NCI-H446 (cell line): ENCODE results near the gene GPR32.
"Not testable (repeated sequence)": the region's sequence is repeated elsewhere in the genome, so short reads cannot be mapped to it uniquely, and the experiment has no call there.

Experiments used
- DNase-seq, 2 experiments: peaks; one replicate each; lab custom pipeline; 2025; lab: John Stamatoyannopoulos, UW

GPR32 gene

DNA sequence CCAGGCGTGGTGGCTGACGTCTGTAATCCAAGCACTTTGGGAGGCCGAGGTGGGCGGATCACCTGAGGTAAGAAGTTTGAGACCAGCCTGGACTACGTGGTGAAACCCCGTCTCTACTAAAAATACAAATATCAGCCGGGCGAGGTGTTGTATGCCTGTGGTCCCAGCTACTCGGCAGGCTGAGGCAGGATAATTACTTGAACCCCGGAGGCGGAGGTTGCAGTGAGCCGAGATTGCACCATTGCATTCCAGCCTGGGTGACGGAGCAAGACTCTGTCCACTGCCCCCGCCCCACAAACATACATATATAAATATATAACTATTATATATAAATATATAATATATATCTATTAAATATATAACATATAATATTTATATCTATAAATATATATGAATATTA, 23.1 kb upstream of the GPR32 start:
- DNase-seq, result not testable (repeated sequence)

DNA sequence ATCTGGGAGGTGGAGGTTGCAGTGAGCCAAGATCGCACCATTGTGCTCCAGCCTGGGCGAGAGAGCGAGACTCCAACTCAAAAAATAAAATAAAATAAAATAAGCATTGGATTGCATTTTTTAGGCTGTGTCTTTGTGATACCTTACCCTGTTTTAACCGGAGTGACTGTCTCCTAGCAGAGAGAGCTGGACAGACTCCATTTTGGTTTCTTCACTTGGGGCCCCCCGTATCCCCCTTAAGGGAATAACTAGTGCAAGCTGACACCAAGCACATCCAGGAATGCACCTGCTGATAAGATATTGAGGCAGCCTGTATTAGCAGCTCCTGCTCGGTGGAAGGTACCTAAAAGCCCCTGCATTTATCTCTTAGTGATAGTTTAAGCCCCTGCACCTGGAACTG, 20.8 kb upstream of the GPR32 start:
- DNase-seq, result no peak

DNA sequence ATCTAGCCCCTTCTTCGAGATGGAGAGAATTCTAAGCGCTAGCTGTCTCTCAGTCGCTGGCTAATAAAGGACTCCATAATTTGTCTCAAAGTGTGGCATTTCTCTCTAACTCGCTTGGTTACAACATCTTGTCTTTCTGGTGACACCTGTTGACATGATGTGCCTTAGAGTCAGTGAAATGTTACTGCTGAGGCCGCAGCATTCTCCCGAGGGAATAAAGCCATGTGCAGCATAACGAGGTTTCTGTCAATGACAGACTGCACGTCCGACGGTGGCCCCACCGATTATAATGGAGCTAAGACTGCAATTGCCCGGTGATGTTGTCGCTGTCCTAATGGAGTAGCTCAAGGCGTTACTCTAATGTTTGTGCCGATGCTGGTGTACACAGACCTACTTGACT, 20.3 kb upstream of the GPR32 start:
- no peak for DNase-seq

DNA sequence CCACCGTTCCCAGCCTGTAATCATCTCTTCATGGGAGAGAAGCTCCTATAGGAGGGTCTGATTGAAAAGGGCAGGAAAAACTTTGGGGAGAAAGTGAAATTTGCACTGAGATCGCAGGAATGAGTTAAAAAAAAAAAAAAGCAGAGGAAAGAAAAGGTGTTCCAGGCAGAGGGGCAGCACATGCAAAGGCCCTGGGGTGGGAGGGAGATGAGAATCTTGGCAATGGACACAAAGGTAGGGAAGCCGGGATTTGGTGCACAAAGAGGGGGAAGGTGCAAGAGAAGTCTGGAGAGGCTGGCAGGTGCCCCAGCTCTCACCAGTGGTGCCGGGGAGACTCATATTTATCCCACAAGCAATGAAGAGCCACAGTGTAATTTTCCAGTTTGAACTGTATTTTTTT, 16.4 kb upstream of the GPR32 start:
- no peak for DNase-seq

DNA sequence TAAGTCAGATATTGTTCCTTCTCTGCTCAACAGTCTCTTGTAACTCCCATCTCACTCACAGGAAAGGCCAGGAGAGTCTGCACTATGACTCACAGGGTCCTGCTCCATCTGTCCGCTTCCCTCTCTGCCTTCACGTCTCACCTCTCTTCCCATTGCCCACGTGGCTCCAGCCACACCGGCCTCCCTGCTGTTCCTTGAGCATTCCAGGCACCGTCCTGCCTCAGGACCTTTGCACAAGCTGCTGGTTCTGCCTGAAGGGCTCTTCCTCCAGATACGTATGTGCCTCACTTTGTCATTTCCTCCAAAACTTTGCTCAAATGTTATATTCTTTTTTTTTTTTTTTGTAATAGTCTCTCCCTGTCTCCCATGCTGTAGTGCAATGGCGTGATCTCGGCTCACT, 14.0 kb upstream of the GPR32 start:
- DNase-seq, result not testable (repeated sequence)

DNA sequence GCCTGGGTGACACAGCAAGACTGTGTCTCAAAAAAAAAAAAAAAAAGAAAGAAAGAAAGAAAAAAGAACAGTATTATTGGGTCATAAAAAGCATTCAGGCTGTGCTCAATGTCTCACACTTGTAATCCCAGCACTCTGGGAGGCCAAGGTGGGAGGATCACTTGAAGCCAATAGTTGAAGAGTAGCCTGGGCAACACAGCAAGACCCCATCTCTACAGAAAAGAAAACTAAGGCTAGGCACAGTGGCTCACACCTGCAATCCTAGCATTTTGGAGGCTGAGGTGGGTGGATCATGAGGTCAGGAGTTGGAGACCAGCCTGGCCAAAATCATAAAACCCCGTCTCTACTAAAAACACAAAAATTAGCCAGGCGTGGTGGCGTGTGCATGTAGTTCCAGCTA, 12.6 kb upstream of the GPR32 start:
- not testable (repeated sequence) for DNase-seq

DNA sequence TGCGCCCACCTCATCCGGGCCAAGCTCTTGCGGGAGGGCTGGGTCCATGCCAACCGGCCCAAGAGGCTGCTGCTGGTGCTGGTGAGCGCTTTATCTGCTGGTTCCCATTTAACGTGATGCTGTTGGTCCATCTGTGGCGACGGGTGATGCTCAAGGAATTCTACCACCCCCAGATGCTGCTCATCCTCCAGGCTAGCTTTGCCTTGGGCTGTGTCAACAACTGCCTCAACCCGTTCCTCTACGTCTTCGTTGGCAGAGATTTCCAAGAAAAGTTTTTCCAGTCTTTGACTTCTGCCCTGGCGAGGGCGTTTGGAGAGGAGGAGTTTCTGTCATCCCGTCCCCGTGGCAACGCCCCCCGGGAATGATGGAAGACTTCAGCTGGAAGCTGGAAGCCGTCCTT, 11.2 kb upstream of the GPR32 start:
- DNase-seq, result not testable (repeated sequence)

DNA sequence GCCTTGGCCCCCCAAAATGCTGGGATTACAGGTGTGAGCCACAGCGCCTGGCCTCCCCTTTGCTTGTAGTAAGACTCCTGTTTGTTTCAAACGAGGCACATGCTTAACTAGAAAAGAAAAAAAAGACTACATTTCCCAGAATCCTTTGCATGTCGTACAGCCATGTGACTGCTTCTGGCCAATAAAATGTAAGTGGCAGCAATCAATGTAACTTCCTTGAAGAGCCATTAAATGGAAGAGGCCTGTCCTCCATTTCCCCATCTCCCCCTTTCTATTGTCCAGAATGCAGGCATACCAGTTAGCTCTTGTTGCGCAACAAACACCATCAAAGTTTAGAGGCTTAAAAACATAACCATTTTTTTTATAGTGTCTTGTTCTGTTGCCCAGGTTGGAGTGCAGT, 10.4 kb upstream of the GPR32 start:
- peak in 1 of 2 experiments; percentile 38 for DNase-seq

DNA sequence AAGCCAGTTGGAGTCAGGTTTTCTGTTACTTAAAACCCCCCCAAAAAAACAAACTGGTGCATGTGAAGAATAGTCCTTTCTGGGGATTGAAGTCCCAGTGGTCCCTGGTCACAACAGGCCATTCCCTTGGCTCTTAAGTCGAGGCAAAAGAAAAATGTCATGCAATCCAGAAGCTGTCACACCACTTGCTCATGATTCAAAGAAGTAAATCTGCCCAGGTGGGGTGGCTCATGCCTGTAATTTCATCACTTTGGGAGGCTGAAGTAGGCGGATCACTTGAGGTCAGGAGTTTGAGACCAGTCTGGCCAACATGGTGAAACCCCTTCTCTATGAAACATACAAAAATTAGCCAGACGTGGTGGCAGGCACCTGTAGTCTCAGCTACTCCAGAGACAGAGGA, 8.8 kb upstream of the GPR32 start:
- not testable (repeated sequence) for DNase-seq

DNA sequence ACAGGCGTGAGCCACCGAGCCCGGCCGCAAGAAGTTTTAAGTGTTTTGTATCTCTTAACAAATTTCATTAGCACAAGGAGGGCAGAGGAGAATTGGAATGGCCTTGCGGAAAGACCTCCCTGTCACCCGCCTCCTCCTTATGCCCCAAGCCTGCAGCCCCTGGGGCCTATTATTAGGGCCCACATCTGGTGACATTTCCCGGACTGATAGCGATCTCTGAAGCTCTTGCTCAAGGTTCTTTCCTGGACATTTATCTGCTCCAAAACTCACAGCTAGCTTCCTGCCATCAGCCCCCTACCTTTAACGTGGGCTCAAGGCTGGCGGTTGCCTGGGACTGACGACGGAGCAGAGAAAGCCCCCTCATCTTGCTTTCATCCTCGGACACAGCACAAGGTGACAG, 6.7 kb upstream of the GPR32 start:
- not testable (repeated sequence) for DNase-seq

DNA sequence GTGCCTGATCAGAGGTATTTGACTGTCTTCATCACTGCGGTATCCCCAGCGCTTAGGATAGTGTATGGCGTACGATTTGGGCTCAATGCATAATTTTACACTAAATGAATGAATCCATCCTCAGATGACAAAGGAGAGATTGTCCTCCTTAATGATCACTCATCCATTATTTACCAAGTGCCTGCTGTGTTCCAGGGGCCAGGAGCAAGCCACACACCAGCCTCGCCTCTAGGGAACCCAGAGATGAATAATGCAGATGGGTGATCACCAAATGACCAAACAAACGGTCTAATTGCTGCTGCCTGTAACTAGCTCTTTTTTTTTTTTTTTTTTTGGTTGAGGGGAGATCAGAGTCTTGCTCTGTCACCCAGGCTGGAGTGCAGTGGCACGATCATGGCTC, 5.9 kb upstream of the GPR32 start:
- no peak for DNase-seq

DNA sequence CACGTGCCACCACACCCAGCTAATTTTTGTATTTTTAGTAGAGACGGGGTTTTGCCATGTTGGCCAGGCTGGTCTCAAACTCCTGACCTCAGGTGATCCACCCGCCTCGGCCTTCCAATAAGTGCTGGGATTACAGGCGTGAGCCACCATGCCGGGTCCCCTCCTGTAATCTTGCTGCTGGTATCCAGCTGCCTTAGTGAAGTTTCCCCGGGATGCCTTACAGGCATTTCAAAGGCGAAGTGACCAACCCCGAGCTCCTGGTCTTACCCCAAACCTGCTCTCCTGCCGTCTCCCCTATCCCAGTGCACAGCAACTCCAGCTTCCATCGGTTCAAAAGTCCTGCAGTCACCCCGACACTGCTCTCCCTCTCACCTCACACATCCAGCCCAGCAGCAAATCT, 3.5 kb upstream of the GPR32 start:
- DNase-seq, result not testable (repeated sequence)

DNA sequence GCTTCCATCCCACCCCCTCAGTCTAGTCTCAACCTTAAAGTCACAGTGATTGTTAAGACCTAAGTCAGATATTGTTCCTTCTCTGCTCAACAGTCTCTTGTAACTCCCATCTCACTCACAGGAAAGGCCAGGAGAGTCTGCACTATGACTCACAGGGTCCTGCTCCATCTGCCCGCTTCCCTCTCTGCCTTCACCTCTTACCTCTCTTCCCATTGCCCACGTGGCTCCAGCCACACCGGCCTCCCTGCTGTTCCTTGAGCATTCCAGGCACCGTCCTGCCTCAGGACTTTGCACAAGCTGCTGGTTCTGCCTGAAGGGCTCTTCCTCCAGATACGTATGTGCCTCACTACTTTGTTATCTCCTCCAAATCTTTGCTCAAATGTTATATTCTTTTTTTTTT, 3.0 kb upstream of the GPR32 start:
- not testable (repeated sequence) for DNase-seq

DNA sequence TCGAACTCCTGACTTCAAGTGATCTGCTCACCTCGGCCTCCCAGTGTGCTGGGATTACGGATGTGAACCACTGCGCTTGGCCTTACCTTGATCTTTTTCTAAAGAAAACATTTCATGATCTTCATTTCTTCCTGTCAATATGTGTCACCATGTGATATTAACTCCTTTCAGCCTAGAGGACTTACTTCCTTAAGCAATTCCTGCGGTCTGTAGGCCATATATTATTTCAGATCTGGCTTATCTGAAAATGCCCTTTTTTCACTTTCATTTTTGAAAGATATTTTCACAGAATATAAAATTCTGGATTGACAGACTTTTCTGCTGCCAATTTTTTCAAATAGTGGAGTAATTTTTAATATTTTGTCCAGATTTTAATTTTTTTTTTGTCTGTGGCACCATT, 2.0 kb upstream of the GPR32 start:
- no peak for DNase-seq

DNA sequence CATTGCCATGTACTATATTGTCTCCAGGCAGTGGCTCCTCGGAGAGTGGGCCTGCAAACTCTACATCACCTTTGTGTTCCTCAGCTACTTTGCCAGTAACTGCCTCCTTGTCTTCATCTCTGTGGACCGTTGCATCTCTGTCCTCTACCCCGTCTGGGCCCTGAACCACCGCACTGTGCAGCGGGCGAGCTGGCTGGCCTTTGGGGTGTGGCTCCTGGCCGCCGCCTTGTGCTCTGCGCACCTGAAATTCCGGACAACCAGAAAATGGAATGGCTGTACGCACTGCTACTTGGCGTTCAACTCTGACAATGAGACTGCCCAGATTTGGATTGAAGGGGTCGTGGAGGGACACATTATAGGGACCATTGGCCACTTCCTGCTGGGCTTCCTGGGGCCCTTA, 624 bp downstream of the GPR32 start:
- DNase-seq, result no peak

DNA sequence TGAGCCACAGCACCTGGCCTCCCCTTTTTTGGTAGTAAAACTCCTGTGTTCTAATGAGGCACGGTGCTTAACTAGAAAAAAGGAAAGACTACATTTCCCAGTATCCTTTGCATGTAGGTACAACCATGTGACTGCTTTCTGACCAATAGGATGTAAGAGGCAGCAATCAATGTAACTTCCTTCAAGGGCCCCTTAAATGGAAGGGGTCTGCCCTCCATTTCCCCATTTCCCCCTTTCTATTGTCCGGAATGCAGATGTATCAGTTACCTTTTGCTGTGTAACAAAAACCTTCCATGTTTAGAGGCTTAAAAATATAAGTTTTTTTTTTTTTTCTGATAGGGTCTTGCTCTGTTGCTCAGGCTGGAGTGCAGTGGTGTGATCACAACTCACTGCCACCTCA, 2.2 kb downstream of the GPR32 start:
- peak in 1 of 2 experiments; percentile 26 for DNase-seq

DNA sequence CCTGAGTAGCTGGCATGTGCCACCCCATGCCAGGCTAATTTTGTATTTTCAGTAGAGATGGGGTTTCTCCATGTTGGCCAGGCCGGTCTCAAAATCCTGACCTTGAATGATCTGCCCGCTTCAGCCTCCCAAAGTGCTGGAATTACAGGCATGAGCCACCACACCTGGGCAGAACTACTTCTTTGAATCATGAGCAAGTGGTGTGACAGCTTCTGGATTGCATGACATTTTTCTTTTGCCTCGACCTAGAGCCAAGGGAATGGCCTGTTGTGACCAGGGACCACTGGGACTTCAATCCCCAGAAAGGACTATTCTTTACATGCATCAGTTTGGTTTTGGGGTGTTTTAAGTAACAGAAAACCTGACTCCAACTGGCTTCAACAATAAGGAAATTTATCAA, 2.6 kb downstream of the GPR32 start:
- DNase-seq, result not testable (repeated sequence)

DNA sequence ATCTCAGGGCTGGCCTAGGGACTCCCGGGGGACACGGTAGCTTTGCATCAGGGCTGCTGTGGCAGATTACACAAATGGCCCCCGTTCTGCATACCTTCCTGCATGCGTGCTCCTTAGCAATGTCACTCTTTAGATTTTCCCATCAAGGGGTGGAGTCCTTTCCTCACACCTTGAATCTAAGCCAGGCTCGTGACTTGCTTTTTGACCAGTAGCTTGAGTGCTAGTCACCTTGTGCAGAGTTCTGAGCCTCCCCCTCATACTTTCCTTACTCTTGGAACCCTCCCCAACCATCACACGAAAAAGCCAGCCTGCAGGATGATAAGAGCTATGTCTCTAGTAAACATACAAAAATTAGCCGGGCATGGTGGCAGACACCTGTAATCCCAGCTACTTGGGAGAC, 3.2 kb downstream of the GPR32 start:
- DNase-seq, result not testable (repeated sequence)

DNA sequence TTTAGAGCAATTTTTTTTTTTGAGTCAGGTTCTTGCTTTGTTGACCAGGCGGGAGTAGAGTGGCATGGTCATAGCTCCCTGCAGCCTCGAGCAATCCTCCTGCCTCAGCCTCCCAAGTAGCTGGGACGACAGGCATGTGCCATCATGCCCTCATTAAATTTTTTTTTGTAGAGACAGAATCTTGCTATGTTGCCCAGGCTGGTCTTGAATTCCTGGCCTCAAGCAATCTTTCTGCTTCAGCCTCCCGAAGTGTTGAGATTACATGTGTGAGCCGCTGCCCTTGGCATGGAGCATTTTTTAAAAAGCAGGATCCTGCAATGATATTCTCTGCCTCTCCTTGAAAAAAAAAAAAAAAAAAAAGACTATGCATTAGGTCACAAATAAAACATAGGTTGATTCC, 5.9 kb downstream of the GPR32 start:
- no peak for DNase-seq

DNA sequence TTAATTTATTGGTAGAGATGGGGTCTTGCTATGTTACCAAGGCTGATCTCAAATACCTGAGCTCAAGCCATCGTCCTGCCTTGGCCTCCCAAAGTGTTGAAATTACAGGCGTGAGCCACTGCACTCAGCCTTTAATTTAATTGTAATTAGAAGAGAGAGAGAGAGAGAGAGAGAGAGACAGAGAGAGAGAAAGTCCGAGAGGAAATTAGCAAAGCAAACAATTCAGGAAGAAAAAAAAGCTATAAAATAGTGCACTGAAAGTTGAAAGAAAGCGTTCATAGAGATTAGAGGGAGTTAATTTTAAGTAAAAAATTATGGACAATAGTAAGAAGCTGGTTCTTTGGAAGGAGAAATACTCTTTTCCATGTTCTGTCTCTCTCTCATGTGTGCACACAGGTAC, 7.0 kb downstream of the GPR32 start:
- no peak for DNase-seq

DNA sequence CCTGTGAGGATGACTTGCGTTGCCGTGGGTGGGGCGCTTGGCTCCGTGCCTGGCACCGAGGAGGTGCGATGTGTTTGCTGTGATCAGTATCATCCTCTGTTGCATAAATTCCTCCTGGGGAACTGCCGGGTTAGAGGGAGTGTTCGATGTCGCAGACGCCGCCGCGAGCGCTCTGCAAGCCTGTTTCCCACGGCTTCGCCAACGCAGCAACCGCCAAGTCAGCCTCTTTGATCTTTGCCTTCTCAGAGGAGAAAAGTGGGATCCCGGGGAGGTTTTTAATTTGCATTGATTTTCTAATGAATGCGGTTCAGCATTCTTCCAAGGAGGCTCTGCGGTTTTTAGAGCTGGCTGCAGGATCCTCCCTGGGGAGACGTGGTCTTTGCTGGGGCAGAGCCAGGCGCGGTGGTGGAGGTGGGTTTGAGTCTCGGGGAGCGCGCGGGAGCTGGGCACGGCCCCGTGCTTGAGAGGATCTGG, 7.6 kb downstream of the GPR32 start:
- no peak for DNase-seq

DNA sequence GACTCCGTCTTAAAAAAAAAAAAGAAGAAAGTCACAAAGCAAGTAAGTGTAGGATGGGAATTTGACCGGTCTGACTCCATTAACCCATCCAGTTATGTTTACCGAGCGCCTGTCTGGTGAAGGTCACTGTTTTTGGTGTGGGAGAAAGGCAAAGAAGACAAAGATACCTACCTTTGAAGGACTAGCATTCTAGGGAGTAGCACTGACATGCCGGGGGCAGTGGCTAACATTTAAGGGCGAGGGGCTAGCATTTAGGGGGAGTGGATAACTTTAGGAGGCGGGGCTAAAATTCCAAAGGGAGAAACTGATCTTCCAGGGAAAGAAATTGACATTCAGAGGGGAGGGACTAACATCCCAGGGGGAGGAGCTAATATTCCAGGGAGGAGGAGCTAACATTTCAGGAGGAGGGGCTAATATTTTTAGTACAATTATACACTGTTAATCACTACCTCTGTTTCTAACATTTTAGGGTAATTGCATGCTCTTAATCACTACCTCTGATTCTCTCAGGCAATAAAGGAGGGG, 8.7 kb downstream of the GPR32 start:
- DNase-seq, result no peak

DNA sequence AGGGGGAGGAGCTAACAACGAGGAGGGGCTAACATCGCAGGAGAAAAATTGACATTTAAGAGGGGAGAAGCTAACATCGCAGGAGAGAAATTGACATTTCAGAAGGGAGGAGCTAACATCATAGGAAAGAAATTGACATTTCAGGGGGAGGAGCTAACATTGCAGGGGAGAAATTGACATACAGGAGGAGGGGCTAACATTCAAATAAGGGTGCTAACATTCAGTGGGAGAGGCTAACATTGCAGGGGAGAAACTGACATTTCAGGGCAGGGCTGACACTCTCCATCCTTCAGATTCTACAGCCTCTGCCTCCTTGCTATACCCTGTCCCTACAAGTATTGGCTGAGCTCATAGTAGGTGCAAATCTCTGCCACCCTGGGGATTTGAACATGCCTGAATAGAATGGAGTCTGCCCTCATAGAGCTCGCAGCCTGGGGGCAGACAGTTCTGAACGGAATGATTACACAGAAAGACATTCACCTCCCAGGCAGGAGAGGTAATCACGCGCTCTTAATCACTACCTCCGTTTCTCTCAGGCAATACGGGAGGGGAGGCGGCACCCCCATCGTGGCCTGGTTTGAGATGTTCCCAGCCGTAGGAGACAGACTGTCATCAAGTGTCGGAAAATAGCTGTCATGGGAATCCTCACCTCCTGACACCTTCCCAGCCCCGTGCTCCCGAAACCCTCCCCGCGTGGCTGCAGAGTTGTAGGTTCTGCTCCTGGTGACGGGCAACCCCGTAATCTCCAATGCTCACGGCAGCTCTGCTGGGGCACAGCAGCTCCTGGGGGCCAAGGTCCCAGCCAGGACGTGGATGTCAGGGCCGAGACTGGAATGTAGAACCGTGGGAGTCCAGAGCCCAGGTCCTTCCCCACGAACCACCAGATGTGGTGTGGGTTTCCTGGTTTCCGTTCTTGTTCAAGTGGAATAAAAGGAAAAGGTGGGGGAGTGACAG, 9.5 kb downstream of the GPR32 start:
- no peak for DNase-seq
